Measurements from ENCODE around the gene CLIC3. TPM values are rescaled to one million over a fixed set of nuclear protein-coding genes. Genes with fewer than 3 reads are reported as not detected.

Gene CLIC3
- total RNA-seq, 1 donor = 2.5 TPM

DNA sequence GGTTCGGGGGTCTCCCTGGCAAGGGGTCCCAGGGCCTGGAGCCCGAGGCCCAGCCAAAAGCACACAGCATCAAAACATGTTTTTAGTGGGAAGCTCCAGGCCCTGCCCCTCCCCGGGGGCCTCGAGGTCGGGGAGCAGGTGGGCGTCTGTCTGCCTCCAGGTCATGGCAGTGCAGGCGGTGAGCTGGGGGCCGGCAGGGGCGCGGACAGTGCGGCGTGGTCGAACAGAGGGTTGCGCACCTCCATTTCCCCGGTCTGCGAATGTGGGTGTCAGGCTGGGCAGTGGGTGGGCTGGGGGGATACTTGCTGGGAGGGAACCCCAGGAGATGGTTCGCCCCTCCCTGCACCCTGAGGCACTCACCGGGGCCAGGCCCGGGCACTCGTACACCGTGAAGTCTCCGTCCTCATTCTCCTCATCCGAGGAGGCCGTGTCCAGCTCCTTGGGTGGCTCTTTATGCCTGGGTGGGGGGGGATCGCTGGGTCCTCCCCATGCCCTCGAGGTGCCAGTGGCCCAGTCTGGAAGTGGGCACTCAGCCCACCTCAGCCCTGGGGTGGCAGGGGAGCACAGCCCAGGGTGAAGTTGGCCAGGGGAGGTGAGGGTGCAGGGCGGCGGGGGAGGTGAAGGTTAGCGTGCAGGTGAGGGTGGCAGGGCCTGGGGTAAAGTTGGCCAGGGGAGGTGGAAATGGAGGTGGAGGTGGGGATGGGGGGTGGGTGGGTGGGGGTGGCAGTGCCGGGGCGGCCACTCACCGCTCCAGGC is 43.4 kb upstream of the CLIC3 start:
- Histone ChIP-seq H3K4me1 (ENCODE audit: insufficient read depth, low read length) (peaks cover 2% of the 10 kb centered on the region), H3K9me3 (ENCODE audit: low read depth, low read length) (no peaks in the 10 kb centered on the region), H3K4me3 (ENCODE audit: insufficient read depth, low read length) (no peak overlapping the region), H3K27ac (ENCODE audit: low read depth, low read length) (no peak overlapping the region), H3K27me3 (ENCODE audit: insufficient read depth, low read length) (no peaks in the 10 kb centered on the region), H3K79me2 (ENCODE audit: insufficient read depth, low read length) (peaks cover 25% of the 10 kb centered on the region), H3K4me2 (ENCODE audit: insufficient read depth, low read length) (no peak overlapping the region), H2AFZ (ENCODE audit: low read length) (no peak overlapping the region), H4K20me1 (ENCODE audit: insufficient read depth, low read length) (peaks cover 20% of the 10 kb centered on the region), H3K36me3 (ENCODE audit: insufficient read depth, low read length) (peaks cover 5% of the 10 kb centered on the region)
- TF ChIP-seq, protein P1, sequence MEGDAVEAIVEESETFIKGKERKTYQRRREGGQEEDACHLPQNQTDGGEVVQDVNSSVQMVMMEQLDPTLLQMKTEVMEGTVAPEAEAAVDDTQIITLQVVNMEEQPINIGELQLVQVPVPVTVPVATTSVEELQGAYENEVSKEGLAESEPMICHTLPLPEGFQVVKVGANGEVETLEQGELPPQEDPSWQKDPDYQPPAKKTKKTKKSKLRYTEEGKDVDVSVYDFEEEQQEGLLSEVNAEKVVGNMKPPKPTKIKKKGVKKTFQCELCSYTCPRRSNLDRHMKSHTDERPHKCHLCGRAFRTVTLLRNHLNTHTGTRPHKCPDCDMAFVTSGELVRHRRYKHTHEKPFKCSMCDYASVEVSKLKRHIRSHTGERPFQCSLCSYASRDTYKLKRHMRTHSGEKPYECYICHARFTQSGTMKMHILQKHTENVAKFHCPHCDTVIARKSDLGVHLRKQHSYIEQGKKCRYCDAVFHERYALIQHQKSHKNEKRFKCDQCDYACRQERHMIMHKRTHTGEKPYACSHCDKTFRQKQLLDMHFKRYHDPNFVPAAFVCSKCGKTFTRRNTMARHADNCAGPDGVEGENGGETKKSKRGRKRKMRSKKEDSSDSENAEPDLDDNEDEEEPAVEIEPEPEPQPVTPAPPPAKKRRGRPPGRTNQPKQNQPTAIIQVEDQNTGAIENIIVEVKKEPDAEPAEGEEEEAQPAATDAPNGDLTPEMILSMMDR (IDR thresholded peaks at IDR 0.05; ENCODE audit: extremely low read depth, low read depth, low read length) = no peak
- DNase-seq (ENCODE audit: insufficient read length, low spot score, missing footprints) = no peak

DNA sequence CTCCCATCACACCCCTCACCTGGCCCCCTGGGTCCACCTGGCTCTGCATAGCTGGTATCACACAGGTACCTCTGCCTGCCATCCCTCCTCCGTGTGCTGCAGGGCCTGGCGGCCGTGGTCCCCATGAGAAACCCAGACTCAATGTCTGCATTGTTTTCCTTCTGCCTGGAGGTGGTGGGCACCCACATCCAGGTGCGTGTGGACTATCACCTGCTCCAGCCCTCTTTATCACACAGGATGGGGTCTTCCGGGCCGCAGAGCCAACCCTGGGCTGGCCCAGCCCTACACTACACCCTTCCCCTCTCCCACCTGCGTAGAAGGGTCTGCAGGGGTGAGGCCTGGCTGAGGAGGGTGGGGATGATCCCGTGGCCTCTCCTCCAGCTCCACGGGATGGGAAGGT is 42.5 kb upstream of the CLIC3 start:
- Histone ChIP-seq H3K79me2 (ENCODE audit: insufficient read depth, low read length) (peaks cover 16% of the 10 kb centered on the region), H2AFZ (ENCODE audit: low read length) (no peak overlapping the region), H3K27ac (ENCODE audit: low read depth, low read length) (no peak overlapping the region), H3K4me2 (ENCODE audit: insufficient read depth, low read length) (no peak overlapping the region), H3K36me3 (ENCODE audit: insufficient read depth, low read length) (peaks cover 5% of the 10 kb centered on the region), H3K27me3 (ENCODE audit: insufficient read depth, low read length) (no peaks in the 10 kb centered on the region), H3K4me3 (ENCODE audit: insufficient read depth, low read length) (no peak overlapping the region), H3K9me3 (ENCODE audit: low read depth, low read length) (no peaks in the 10 kb centered on the region), H4K20me1 (ENCODE audit: insufficient read depth, low read length) (peaks cover 12% of the 10 kb centered on the region), H3K4me1 (ENCODE audit: insufficient read depth, low read length) (no peaks in the 10 kb centered on the region)
- TF ChIP-seq, protein P1 (IDR thresholded peaks at IDR 0.05; ENCODE audit: extremely low read depth, low read depth, low read length) = no peak
- no peak for DNase-seq (ENCODE audit: insufficient read length, low spot score, missing footprints)

DNA sequence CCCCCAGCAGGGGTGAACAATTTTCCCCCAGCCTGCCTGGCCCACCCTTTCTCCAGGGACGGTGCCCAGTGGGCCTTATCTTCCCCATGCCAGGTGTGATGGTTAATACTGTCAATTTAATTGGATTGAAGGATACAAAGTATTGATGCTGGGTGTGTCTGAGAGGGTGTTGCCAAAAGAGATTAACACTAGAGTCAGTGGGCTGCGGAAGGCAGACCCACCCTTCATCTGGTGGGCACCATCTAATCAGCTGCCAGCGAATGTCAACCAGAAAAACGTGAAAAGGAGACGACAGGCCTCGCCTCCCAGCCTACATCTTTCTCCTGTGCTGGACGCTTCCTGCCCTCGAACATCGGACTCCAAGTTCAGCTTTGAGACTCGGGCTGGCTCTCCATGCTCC is 41.1 kb upstream of the CLIC3 start:
- H3K4me3 ChIP-seq (ENCODE audit: insufficient read depth, low read length) = no peak overlapping the region
- H3K27ac ChIP-seq (ENCODE audit: low read depth, low read length) = no peak overlapping the region
- DNase-seq (ENCODE audit: insufficient read length, low spot score, missing footprints) = no peak
- no peaks in the 10 kb centered on the region for H3K9me3 ChIP-seq (ENCODE audit: low read depth, low read length)
- TF ChIP-seq, protein P1 (IDR thresholded peaks at IDR 0.05; ENCODE audit: extremely low read depth, low read depth, low read length) = no peak
- H3K4me1 ChIP-seq (ENCODE audit: insufficient read depth, low read length) = no peaks in the 10 kb centered on the region
- no peak overlapping the region for H2AFZ ChIP-seq (ENCODE audit: low read length)
- peaks cover 4% of the 10 kb centered on the region for H3K79me2 ChIP-seq (ENCODE audit: insufficient read depth, low read length)
- H3K36me3 ChIP-seq (ENCODE audit: insufficient read depth, low read length) = peaks cover 5% of the 10 kb centered on the region
- H3K27me3 ChIP-seq (ENCODE audit: insufficient read depth, low read length) = no peaks in the 10 kb centered on the region
- no peak overlapping the region for H3K4me2 ChIP-seq (ENCODE audit: insufficient read depth, low read length)
- peaks cover 3% of the 10 kb centered on the region for H4K20me1 ChIP-seq (ENCODE audit: insufficient read depth, low read length)

DNA sequence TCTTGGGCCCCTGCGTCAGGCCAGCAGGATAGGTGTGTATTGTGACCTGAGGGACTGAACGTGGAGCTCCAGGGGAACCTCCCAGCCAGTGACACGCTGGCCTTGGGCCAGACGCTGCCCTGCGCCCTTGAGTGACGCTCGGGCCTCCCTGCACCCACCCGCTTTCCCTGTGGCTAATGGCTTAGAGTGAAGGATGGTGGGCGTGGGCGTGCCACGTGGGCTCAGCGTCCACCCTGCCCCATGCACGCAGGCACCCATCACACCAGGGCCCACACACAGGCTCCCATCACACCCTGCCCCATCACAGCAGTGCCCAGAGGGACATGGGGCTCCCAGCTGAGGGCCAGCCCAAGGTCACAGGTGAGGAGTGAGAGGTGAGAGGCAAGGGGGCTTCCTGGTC is 40.7 kb upstream of the CLIC3 start:
- TF ChIP-seq, protein P1 (IDR thresholded peaks at IDR 0.05; ENCODE audit: extremely low read depth, low read depth, low read length) = no peak

More for the DNA sequence above, 40.7 kb upstream of the CLIC3 start:
- Histone ChIP-seq H3K4me2 (ENCODE audit: insufficient read depth, low read length) (no peak overlapping the region), H3K79me2 (ENCODE audit: insufficient read depth, low read length) (peaks cover 4% of the 10 kb centered on the region), H2AFZ (ENCODE audit: low read length) (no peak overlapping the region), H3K27ac (ENCODE audit: low read depth, low read length) (no peak overlapping the region), H4K20me1 (ENCODE audit: insufficient read depth, low read length) (peaks cover 3% of the 10 kb centered on the region), H3K4me1 (ENCODE audit: insufficient read depth, low read length) (no peaks in the 10 kb centered on the region), H3K36me3 (ENCODE audit: insufficient read depth, low read length) (peaks cover 5% of the 10 kb centered on the region), H3K27me3 (ENCODE audit: insufficient read depth, low read length) (no peaks in the 10 kb centered on the region), H3K9me3 (ENCODE audit: low read depth, low read length) (no peaks in the 10 kb centered on the region), H3K4me3 (ENCODE audit: insufficient read depth, low read length) (no peak overlapping the region)
- DNase-seq (ENCODE audit: insufficient read length, low spot score, missing footprints) = no peak
